ENCODE data around the gene NOP9. TPM values are rescaled to one million over a fixed set of nuclear protein-coding genes. Genes with fewer than 3 reads are reported as not detected.
A peak's percentile ranks its signal among the peaks of the same experiment; 100 is the strongest.

The NOP9 gene
- polyA plus RNA-seq, 1 experiment = 12.0 TPM

- no peak for DNase-seq (ENCODE audit: low read depth, low spot score)
- CTCF ChIA-PET = interaction anchor here (0.8 to 3.0 kb wide), 5 partner anchors 17 to 179 kb away, joined by 3 to 17 read pairs (median 4); partner anchors contain the start of gene TINF2
- H3K27me3 ChIP-seq (ENCODE audit: control insufficient read depth, insufficient read depth, low read length) = no peaks in the 10 kb centered on the region
- POLR2A ChIA-PET = interaction anchor here (3.6 kb wide), 1 partner anchor 27 kb away, joined by 50 read pairs; the partner anchor contains the start of gene TINF2
- no peaks in the 10 kb centered on the region for H3K9me3 ChIP-seq (ENCODE audit: control insufficient read depth, insufficient read depth, low read length)
- no peak overlapping the region for H3K27ac ChIP-seq (ENCODE audit: low read depth, low read length)
- TF ChIP-seq CTCF (IDR thresholded peaks at IDR 0.05; ENCODE audit: low read depth, low read length) = no peak
- H3K4me3 ChIP-seq (ENCODE audit: low read depth, low read length) = no peak overlapping the region
Measured at GRCh38 chr14:24269368-24269767, 30.3 kb upstream of the NOP9 start.

- DNase-seq (ENCODE audit: low read depth, low spot score) = no peak
- TF ChIP-seq CTCF (IDR thresholded peaks at IDR 0.05; ENCODE audit: low read depth, low read length) = no peak
- H3K4me3 ChIP-seq (ENCODE audit: low read depth, low read length) = no peak overlapping the region
- ChIA-PET CTCF (interaction anchor here (0.8 to 3.0 kb wide), 5 partner anchors 18 to 95 kb away, joined by 3 to 19 read pairs (median 6); partner anchors contain the start of gene TINF2), POLR2A (interaction anchor here (0.8 to 3.6 kb wide), 2 partner anchors 28 to 155 kb away, joined by 3 to 50 read pairs; partner anchors contain the start of genes DCAF11, NRL and TINF2)
- no peaks in the 10 kb centered on the region for H3K27me3 ChIP-seq (ENCODE audit: control insufficient read depth, insufficient read depth, low read length)
- H3K9me3 ChIP-seq (ENCODE audit: control insufficient read depth, insufficient read depth, low read length) = no peaks in the 10 kb centered on the region
- H3K27ac ChIP-seq (ENCODE audit: low read depth, low read length) = no peak overlapping the region
Measured at GRCh38 chr14:24269910-24270536, 29.6 kb upstream of the NOP9 start.

- peak overlapping the region; percentile 87 for H3K27ac ChIP-seq (ENCODE audit: low read depth, low read length)
- CTCF ChIA-PET = interaction anchor here (0.6 to 3.0 kb wide), 5 partner anchors 27 to 66 kb away, joined by 3 to 19 read pairs (median 6); partner anchors contain the start of gene TINF2
- POLR2A ChIA-PET = interaction anchor here (0.8 to 3.6 kb wide), 9 partner anchors 9 to 161 kb away, joined by 3 to 50 read pairs (median 8); partner anchors contain the start of genes CHMP4A, CIDEB, DCAF11 and DHRS1
Measured at GRCh38 chr14:24270537-24271133, 29.0 kb upstream of the NOP9 start.

GRCh38 chr14:24271134-24271833, 28.4 kb upstream of the NOP9 start, which contains the start of gene RABGGTA:
Gene RABGGTA, minus strand, starts transcription at chr14:24271597. Its CDS starts 482 bp downstream, at chr14:24271115.
- H3K9me3 ChIP-seq (ENCODE audit: control insufficient read depth, insufficient read depth, low read length) = no peaks in the 10 kb centered on the region
- no peaks in the 10 kb centered on the region for H3K27me3 ChIP-seq (ENCODE audit: control insufficient read depth, insufficient read depth, low read length)
- ChIA-PET CTCF (interaction anchor here (0.6 to 3.0 kb wide), 10 partner anchors 9 to 165 kb away, joined by 3 to 19 read pairs (median 4); partner anchors contain the start of genes CIDEB and TINF2), POLR2A (interaction anchor here (0.5 to 3.6 kb wide), 15 partner anchors 10 to 1269 kb away, joined by 3 to 50 read pairs (median 4); partner anchors contain the start of genes CHMP4A, CIDEB, DCAF11 and DHRS1)
- peak; percentile 66 for DNase-seq (ENCODE audit: low read depth, low spot score)
- peak within 1 kb of the TSS; percentile 88 for H3K4me3 ChIP-seq (ENCODE audit: low read depth, low read length)
- peak within 1 kb of the TSS; percentile 87 for H3K27ac ChIP-seq (ENCODE audit: low read depth, low read length)
- peak; percentile 67 for TF ChIP-seq CTCF (IDR thresholded peaks at IDR 0.05; ENCODE audit: low read depth, low read length)

More at GRCh38 chr14:24270537-24271133, 29.0 kb upstream of the NOP9 start:
- no peak for TF ChIP-seq CTCF (IDR thresholded peaks at IDR 0.05; ENCODE audit: low read depth, low read length)
- Histone ChIP-seq H3K4me3 (ENCODE audit: low read depth, low read length) (peak overlapping the region; percentile 88), H3K27me3 (ENCODE audit: control insufficient read depth, insufficient read depth, low read length) (no peaks in the 10 kb centered on the region), H3K9me3 (ENCODE audit: control insufficient read depth, insufficient read depth, low read length) (no peaks in the 10 kb centered on the region)
- no peak for DNase-seq (ENCODE audit: low read depth, low spot score)

Data from AG04450 (cell line).